T-helper 2 cell treated with Interferon-gamma antibody and Interleukin-4, amounts not matched to agents 100 ng/mL and 5 ng/mL, for 36 hours (primary cell): Measurements from ENCODE around the gene DHX34. TPM values are rescaled to one million over a fixed set of nuclear protein-coding genes. Genes with fewer than 3 reads are reported as not detected.
"Not testable (repeated sequence)": the region's sequence is repeated elsewhere in the genome, so short reads cannot be mapped to it uniquely, and the experiment has no call there.

ENCODE experiments used
- intact Hi-C: fragments of 100-400 bp; cut with micrococcal nuclease; formaldehyde crosslinking; loops from one replicate; pipeline ENCODE4 v1.15.1; 2023
- total RNA-seq: library from RNA; stranded (reverse); gene quantifications from 2 replicates; pipeline ENCODE4 v1.2.3, GENCODE V29; 2022

The DHX34 gene
- 15.0 and 15.5 TPM in 2 replicates for total RNA-seq

DNA sequence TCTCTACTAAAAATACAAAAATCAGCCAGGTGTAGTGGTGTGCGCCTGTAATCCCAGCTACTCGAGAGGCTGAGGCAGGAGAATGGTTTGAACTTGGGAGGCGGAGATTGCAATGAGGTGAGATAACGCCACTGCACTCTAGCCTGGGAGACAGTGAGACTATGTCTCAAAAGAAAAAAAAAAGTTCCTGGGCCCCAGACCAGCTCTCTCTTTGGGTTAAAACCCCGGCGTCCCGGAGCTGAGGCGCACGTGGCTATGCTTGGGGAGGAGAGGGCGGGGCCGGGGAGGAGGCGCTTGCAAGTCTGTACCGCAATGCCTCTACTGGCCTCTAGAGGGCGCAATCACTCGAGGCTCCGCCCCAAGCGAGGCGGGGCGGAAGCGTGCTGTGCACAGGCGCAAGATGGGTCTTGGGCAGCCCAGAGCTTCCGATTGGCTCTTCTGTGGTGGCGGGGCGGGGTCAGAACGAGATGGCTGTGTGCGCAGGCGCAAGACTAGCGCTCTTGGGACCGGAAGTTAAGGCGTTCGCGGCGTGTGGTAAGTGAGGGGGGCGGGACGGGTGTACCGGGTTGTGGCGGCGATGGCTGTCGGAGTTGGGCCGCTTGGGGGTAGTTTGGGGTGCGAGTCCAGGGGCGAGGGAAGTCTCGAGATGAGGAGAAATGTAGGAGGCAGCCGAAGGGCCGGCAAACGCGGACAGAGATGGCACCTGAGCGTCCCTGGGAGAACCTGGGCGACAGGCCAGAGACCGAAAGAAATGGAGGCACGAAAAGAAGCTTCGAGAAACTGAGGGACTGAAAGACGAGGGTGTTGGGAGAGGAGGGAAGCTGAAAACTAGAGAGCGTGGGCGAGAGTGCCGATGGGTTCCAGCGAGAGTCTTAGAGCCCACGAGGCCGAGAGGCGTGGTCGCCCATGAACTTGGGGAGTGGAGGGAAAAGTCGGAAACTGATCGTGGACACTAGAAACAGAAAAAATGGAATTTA, at the start of gene DHX34:
TSS of gene DHX34 (plus strand) at position 497 of the 977 bp plus-strand sequence. CDS start 3,716 bp downstream, outside the sequence.
- intact Hi-C loops: loop anchor here (1.0 to 5.0 kb wide), 2 partner anchors 75 to 237 kb away; partner anchors contain the start of genes INAFM1 and ZC3H4

GRCh38 chr19:47300867-47301266, 48.2 kb upstream of the DHX34 start:
- intact Hi-C loops: not testable (repeated sequence)

- intact Hi-C loops: no loop called here
Measured at GRCh38 chr19:47302249-47302648, 46.9 kb upstream of the DHX34 start.

- intact Hi-C loops: no loop called here
Measured at GRCh38 chr19:47303966-47304365, 45.1 kb upstream of the DHX34 start.

GRCh38 chr19:47305309-47305751, 43.8 kb upstream of the DHX34 start:
- intact Hi-C loops: no loop called here

- intact Hi-C loops: no loop called here
Measured at GRCh38 chr19:47306303-47306702, 42.8 kb upstream of the DHX34 start.

DNA sequence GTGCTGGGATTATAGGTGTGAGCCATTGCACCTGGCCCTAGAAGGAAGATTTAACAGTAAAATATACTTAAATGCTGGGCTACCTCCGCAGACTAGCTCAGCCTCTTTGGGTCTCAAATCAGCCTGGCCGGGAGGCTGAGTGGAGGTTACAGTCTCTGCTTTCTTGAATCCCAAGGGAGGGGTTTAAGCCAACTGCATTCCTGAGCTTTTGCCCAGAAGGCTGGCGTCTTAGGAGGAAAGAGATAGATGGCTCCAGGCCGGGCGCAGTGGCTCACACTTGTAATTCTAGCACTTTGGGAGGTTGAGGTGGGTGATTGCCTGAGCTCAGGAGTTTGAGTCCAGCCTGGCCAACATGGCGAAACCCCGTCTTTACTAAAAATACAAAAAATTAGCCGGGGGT, 40.1 kb upstream of the DHX34 start:
- intact Hi-C loops: no loop called here

DNA sequence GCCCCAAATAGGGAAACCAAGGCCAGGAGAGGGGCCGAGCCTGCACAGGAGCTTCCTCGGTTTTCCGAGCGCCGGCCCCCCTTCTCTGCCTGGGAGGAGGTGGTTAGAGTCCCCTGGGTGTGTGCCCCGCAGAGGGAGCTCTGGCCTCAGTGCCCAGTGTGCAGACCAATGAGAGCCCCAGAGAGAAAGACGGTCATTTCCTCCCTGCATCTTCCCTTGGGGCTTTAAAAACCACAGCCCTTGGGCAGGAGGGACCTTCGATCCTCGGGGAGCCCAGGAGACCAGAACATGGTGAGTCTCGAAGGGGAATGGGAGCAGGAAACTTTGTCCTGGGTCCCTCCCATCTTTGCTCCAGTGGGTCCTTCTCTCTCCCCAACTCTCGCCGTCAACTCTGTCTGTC, 39.5 kb upstream of the DHX34 start, which contains the start of gene C5AR1:
TSS of gene C5AR1 (plus strand) at position 254 of the 400 bp plus-strand sequence. CDS start at position 289, 35 bp downstream.
- intact Hi-C loops: no loop called here

DNA sequence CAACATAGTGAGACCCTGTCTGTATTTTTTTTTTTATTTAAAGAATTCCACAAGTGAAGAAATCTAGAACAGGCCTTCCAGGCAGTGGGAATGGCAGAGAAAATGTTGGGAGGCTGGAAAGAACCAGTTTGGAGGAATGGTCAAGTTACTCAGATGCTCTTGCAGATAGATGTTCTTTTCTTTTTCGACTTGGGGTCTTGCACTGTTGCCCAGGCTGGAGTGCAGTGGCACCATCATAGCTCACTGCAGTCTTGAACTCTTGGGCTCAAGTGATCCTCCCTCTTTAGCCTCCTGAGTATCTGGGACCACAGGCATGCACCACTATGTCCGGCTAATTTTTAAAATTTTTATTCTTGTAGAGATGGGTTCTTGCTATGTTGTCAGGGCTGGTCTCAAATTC, 38.8 kb upstream of the DHX34 start:
- intact Hi-C loops: no loop called here

GRCh38 chr19:47310819-47311218, 38.3 kb upstream of the DHX34 start:
- intact Hi-C loops: no loop called here

DNA sequence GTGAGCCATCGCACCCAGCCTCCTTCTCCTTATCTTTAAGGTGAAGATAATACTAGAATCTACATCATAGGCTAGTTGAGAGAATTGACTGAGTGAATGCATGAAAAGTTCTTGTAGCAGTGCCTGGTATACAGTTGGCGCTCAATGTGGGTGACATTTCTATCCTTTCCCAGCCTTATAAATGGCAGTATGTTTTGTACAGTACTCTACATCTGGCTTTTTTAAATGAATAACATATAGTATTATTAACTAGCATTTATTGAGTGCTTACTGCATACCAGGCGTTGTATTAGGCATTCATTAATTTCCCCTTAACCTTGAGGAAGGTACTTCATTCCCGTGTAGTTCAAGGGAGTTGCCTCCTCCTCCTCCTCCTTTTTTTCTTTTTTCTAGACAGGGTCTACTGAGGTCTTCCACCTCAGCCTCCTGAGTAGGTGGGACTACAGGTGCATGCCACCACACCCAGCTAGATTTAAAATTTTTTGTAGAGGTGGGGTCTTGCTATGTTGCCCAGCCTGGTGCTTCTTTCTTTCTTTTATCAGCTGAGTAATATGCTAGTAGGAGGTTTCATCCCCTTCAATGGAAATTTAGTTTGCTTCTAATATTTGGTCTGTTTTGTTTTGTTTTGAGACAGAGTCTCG, 36.6 kb upstream of the DHX34 start:
- intact Hi-C loops: no loop called here

DNA sequence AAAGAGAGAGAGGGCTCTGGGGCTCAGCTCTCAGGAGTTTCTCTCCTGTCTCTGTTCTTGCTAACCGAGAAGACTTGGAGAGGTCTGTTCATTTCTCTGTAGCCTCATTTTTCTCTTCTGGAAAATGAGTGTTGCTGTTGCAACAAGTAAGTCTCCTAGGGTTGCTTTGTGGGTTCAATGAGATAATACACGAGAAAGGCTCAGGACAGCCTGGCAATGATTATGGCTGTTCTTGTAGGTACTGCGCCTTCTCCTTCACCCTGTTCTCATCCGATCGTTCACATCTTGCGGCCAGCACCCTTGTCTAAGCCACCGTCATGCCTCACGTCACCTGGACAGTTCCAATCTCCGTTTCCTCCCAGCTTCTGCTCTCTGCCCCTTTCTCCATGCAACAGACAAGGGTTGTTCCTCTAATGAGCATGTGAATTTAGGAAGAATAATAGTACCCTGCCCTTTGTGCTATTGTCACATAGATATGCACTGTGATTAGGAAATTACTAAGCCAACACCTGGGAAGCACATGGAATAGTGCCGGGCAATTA, 35.3 kb upstream of the DHX34 start:
- intact Hi-C loops: no loop called here

DNA sequence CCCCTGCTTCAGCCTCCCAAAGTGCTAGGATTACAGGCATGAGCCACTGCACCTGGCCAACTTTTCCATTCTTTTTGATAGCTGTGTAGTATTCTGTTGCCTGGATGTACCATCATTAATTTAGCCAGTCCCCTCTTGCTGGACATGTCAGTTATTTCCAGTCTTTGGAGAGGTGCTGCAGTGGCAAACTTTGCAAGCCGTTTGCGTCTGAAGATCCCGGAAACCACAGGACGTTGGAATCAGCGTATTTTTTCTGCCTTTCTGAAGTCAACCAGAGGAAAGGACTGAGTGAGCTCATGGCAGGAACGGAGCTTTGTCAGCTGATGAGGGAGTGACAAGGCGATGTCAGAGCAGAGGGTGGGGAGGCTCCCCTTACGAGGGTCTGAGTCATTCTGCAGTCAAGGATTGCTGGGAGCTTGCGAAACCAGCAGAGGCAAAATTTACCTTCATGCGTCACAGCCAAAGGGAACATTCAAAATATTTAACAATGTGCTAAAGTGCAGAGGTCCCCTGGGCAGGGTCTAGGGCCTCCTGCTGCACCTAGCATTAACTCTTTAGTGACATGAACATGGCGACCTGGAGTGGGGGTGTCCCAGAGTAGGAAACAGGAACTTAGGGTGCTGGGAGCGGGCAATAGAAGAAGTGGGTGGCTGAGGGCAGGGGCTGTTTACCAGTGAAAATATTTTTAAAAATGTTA, 33.8 kb upstream of the DHX34 start:
- intact Hi-C loops: no loop called here

DNA sequence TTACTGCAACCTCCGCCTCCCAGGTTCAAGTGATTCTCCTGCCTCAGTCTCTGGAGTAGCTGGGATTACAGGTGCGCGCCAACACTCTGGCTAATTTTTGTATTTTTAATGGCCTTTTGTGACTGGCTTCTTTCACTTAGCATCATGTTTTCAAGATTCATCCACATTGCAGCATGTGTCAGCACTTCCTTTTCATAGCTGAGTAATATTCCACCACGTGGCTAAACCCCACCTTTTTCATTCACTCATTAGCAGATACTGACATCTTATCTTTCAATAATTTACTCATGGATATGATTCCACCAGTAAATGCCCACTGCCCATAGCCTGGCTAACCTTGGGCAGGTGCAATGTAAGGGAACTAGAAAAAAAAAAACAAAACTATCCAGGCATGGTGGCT, 32.6 kb upstream of the DHX34 start:
- intact Hi-C loops: no loop called here

DNA sequence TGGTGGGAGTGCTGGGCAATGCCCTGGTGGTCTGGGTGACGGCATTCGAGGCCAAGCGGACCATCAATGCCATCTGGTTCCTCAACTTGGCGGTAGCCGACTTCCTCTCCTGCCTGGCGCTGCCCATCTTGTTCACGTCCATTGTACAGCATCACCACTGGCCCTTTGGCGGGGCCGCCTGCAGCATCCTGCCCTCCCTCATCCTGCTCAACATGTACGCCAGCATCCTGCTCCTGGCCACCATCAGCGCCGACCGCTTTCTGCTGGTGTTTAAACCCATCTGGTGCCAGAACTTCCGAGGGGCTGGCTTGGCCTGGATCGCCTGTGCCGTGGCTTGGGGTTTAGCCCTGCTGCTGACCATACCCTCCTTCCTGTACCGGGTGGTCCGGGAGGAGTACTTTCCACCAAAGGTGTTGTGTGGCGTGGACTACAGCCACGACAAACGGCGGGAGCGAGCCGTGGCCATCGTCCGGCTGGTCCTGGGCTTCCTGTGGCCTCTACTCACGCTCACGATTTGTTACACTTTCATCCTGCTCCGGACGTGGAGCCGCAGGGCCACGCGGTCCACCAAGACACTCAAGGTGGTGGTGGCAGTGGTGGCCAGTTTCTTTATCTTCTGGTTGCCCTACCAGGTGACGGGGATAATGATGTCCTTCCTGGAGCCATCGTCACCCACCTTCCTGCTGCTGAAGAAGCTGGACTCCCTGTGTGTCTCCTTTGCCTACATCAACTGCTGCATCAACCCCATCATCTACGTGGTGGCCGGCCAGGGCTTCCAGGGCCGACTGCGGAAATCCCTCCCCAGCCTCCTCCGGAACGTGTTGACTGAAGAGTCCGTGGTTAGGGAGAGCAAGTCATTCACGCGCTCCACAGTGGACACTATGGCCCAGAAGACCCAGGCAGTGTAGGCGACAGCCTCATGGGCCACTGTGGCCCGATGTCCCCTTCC, 28.9 kb upstream of the DHX34 start:
- intact Hi-C loops: no loop called here

DNA sequence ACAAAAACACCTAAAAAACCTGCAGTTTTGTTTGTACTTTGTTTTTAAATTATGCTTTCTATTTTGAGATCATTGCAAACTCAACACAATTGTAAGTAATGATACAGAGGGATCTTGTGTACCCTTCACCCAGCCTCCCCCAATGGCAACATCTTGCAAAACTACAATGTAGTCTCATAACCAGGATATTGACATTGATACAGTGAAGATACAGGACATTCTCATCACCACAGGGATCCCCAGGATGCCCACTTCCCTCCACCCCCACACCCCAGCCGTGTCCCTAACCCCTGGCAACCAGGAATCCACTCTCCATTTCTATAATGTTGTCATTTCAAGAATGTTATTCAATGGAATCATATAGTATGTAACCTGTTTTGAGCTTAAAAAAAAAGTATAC, 27.5 kb upstream of the DHX34 start:
- intact Hi-C loops: no loop called here

DNA sequence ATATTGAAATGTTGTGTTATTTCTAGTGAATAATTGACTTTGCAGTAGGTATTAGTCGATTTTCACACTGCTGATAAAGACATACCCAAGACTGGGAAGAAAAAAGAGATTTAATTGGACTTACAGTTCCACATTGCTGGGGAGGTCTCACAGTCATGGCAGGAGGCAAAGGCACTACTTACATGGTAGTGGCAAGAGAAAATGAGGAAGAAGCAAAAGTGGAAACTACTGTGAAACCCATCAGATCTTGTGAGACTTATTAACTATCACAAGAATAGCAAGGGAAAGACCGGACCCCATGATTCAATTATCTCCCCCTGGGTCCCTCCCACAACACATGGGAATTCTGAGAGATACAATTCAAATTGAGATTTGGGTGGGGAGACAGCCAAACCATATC, 27.1 kb upstream of the DHX34 start:
- intact Hi-C loops: no loop called here

- intact Hi-C loops: no loop called here
Measured at GRCh38 chr19:47323409-47323808, 25.7 kb upstream of the DHX34 start.

- intact Hi-C loops: no loop called here
Measured at GRCh38 chr19:47323872-47324271, 25.2 kb upstream of the DHX34 start.

GRCh38 chr19:47324502-47324901, 24.6 kb upstream of the DHX34 start:
- intact Hi-C loops: no loop called here
